ENCODE data around the gene HAND1. TPM values are rescaled to one million over a fixed set of nuclear protein-coding genes. Genes with fewer than 3 reads are reported as not detected.

HAND1 gene
- total RNA-seq, 1 donor from 2014 or later = not detected

DNA sequence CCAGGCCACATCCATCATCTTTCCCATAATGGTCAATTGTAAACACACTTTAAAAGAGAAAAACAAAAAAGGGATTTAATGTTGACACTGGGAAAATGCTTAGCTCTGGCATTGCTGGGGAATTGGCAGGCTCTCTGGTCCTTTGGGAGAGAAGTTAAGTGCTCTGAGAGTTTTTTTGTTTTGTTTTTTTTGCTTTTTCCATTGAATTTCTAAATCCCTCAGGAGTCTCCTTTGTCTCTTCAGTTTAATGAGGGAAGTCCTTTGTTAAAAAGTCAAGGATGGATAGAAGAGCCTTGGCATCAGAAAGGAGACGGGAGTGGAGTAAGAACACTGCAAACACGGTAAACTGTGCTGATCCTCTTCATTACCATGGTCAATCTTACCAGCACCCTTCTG lies 7.1 kb upstream of the HAND1 start:
- FAIRE-seq (no peak), DNase-seq (ENCODE audit: low read depth) (no peak)
- H3K4me3 ChIP-seq (ENCODE audit: low read depth, low read length) = no peak overlapping the region
- no peaks in the 10 kb centered on the region for H3K36me3 ChIP-seq (ENCODE audit: control insufficient read depth, insufficient read depth, low read length)
- TF ChIP-seq, protein P1, sequence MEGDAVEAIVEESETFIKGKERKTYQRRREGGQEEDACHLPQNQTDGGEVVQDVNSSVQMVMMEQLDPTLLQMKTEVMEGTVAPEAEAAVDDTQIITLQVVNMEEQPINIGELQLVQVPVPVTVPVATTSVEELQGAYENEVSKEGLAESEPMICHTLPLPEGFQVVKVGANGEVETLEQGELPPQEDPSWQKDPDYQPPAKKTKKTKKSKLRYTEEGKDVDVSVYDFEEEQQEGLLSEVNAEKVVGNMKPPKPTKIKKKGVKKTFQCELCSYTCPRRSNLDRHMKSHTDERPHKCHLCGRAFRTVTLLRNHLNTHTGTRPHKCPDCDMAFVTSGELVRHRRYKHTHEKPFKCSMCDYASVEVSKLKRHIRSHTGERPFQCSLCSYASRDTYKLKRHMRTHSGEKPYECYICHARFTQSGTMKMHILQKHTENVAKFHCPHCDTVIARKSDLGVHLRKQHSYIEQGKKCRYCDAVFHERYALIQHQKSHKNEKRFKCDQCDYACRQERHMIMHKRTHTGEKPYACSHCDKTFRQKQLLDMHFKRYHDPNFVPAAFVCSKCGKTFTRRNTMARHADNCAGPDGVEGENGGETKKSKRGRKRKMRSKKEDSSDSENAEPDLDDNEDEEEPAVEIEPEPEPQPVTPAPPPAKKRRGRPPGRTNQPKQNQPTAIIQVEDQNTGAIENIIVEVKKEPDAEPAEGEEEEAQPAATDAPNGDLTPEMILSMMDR (IDR thresholded peaks at IDR 0.05; ENCODE audit: insufficient read depth, low read length, severe bottlenecking) = no peak
- H3K27me3 ChIP-seq (ENCODE audit: control insufficient read depth, insufficient read depth, low read length) = peaks cover 62% of the 10 kb centered on the region

DNA sequence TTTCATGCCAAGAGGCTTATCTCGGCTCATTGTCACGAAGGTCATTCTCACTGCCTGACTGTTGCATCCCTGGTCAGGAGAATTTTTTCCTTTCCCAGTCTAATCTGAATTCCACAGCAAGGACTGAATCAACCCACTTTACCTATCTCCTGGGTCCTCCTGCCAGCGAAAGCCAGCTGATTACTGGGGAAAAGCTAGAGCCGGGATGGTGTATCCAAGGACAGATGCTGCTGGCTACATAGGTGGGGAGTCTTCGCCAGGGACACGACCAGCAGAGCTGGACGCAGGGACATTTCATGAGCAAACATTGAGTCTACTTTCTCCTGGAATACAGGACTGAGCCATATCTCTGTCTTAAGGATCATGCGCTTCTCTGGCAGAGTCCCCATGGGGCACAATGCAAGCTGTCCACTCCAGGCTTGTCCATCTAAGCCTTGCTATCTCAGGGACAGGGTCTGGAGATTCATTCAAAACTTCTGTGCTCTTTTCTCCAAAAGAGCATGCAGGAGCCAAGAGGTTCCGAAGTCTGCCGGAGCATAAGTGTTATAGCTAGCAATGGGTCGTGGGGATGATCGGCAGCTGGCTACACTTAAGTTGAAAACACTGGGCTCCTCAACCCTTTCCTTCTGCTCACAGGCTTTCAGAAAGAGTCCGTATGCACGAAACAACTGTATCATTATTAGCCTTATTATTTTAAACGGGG lies 6.5 kb upstream of the HAND1 start:
- TF ChIP-seq, protein P1 (IDR thresholded peaks at IDR 0.05; ENCODE audit: insufficient read depth, low read length, severe bottlenecking) = no peak
- DNase-seq (ENCODE audit: low read depth) (no peak), FAIRE-seq (no peak)
- Histone ChIP-seq H3K36me3 (ENCODE audit: control insufficient read depth, insufficient read depth, low read length) (no peaks in the 10 kb centered on the region), H3K4me3 (ENCODE audit: low read depth, low read length) (no peak overlapping the region), H3K27me3 (ENCODE audit: control insufficient read depth, insufficient read depth, low read length) (peaks cover 65% of the 10 kb centered on the region)

DNA sequence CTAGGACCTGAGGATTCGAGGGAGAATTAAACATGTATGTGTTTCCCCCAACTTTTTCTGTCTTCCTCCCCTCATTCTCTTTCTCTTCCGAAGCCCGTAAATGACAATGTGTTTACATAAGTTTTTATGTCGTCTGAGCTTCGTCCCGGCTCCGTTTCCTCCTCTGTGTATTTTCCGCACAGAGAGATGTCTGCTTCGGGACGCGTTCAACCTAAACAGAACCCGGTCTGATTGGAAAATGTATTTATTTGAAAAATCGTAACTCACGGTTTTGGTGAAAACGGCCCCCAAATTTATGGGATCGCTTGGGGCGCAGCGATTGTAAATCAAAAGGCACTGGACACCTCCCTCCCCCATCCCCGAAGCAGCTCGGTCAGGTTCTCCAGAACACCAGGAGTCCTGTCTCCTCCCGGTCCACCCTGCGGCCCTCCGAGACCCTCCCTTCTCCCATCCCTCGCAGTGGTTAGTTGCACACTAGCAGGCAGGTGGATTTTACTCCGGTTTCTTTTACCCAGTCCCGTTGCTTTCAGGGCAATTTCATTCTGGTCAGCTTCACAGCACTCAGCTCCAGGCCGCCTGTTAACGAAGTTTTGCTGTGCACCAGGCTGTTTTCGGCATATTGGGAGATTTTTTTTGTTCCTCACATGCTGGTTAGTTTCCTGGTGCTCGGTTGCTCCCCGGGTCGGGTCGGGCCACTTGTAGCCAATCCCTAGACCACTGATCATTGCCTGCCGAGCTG lies 5.8 kb upstream of the HAND1 start:
- no peak for FAIRE-seq
- H3K27me3 ChIP-seq (ENCODE audit: control insufficient read depth, insufficient read depth, low read length) = peaks cover 72% of the 10 kb centered on the region

DNA sequence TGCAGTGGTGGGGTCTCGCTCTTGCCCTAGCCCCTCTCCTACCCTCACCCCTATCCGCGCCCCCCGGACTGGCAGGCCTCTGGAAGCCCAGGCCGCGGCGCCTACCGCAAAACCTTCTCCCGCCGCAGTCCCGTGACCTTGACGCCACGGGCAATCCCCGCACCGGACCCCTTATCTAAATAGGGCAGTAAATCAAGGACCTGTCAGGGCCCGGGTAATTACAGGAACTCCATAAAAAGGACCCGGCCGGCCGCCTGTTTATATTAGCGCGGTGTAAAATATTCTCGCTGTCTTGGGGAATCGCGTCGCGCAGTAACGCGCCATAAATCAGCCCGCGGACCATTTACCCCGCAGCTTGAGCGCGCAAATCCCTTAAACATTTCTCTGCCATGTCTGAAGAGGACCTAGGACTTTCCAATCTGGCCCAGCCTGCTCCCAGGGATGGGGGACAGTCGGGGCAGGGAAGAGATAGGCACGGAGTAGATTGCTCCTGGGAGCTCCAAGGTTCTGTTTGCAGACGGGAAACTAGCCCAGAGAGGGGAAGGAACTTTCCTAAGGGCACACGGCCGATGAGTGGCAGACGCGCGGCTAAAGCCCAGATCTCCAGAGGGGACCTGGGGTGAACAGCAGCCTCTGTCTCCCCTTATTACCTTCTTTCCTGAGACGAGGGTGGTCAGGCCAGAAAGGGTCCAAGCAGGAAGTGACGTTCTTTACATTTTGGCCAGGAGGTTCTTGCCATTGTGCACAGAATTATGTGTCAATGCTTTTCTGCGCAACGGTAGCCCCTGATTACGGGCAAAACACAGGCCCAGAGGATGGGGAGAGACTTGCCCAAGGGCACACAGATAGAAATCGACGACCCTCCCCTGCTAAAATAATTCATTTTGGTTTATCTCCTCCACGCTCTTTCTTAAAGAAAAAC lies 4.8 kb upstream of the HAND1 start:
- no peak overlapping the region for H3K4me3 ChIP-seq (ENCODE audit: low read depth, low read length)
- no peaks in the 10 kb centered on the region for H3K36me3 ChIP-seq (ENCODE audit: control insufficient read depth, insufficient read depth, low read length)
- FAIRE-seq (no peak), DNase-seq (ENCODE audit: low read depth) (no peak)
- TF ChIP-seq, protein P1 (IDR thresholded peaks at IDR 0.05; ENCODE audit: insufficient read depth, low read length, severe bottlenecking) = no peak
- H3K27me3 ChIP-seq (ENCODE audit: control insufficient read depth, insufficient read depth, low read length) = peaks cover 79% of the 10 kb centered on the region

More for the DNA sequence above, 5.8 kb upstream of the HAND1 start:
- TF ChIP-seq, protein P1 (IDR thresholded peaks at IDR 0.05; ENCODE audit: insufficient read depth, low read length, severe bottlenecking) = no peak
- Histone ChIP-seq H3K4me3 (ENCODE audit: low read depth, low read length) (no peak overlapping the region), H3K36me3 (ENCODE audit: control insufficient read depth, insufficient read depth, low read length) (no peaks in the 10 kb centered on the region)
- no peak for DNase-seq (ENCODE audit: low read depth)

DNA sequence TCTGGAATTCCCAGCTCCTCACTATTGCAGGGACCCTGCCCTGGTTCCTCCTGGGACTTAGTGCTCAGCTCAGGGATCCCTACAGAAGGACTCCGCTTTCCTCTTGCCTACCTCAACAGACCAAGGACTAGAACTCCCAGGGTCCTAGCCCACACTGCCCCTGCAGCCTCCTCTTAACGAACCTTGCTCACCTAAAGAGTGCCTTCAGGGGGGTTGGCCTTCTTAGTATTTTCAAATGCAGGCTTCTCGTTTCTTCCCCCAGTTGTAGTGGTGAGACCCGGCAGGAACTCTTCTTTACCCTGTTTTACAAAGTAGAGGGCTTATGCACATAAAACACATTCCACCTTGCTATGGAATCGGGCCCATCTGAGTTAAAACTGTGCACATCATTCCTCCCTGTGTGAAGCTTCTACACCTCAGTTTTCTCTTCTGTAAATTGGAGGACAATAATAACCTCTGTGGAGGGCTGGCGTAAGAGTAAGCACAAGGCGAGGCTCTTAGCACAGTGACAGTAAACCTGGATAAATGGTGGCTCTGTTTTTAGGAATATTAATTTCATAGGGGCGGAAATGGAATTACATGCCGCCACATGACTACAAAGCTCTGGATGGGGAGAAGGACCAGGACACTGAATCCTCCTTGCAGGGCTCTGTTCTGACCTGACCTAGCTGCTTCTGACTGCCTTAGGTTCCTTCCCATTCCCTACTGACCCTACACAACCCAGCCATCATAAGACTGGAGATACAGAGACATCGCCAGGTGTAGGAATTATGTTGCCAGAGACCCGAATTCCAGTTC lies 3.8 kb upstream of the HAND1 start:
- DNase-seq (ENCODE audit: low read depth) (no peak), FAIRE-seq (no peak)
- TF ChIP-seq, protein P1 (IDR thresholded peaks at IDR 0.05; ENCODE audit: insufficient read depth, low read length, severe bottlenecking) = no peak
- H3K27me3 ChIP-seq (ENCODE audit: control insufficient read depth, insufficient read depth, low read length) = peaks cover 85% of the 10 kb centered on the region
- H3K4me3 ChIP-seq (ENCODE audit: low read depth, low read length) = no peak overlapping the region
- H3K36me3 ChIP-seq (ENCODE audit: control insufficient read depth, insufficient read depth, low read length) = no peaks in the 10 kb centered on the region
